HG02571 (cell line): ENCODE data around the gene POFUT2.

ENCODE experiments used
- ATAC-seq: cut with Tn5 transposase; IDR thresholded peaks from one replicate; pipeline ENCODE4 v1.9.1; 2021; ENCODE audit warnings: mild to moderate bottlenecking, moderate library complexity; ENCODE audit not compliant: unreplicated experiment

POFUT2 gene

DNA sequence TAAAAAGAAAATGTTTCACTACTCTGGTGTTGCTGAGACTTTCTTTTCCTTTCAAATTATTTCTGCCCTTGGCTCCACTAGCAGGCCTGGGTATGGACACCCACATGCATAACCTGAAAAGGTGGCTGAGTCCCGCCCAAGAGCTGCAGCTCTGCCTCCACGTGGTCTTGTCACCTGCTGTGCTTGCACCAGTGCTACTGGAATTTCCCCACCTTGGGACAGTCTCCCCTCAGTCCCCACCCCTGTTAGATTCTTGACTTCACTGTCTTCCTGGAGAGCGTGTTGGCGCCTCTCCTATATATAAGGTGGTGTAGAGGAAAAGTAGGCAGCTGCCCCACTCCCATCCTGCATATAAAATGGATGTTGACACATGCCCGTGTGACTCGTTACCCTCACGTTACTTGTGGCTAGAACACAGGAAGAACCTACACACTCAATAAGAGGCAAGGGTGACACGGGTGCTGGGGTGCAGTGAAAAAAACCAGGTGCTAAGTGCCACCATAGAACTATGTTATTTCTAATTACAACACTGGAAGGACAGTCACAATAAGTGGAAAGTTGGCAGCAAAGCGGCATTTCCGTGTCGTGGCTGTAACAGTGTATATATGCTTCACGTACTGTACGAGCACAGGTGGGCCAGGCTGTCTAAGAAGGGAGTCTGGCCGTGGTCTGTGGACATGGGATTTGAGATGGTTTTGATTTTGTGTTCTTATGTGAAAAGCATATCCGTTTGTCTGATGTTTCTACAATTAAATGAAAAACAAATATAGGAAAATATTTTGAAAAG, 61.0 kb downstream of the POFUT2 start:
- no peak for ATAC-seq

DNA sequence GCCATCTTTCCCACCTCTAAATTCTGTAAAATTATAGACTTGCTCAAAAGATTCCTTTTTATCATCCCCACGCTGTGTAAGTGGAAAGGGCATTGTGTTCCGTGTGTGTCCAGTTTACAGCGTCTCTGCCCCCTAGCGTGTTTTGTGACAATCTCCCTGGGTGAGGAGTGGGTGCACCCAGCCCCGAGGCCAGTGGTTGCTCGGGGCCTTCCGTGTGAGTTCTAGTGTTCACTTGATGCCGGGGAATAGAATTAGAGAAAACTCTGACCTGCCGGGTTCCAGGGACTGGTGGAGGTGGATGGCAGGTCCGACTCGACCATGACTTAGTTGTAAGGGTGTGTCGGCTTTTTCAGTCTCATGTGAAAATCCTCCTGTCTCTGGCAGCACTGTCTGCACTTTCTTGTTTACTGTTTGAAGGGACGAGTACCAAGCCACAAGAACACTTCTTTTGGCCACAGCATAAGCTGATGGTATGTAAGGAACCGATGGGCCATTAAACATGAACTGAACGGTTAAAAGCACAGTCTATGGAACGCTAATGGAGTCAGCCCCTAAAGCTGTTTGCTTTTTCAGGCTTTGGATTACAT, 61.9 kb downstream of the POFUT2 start:
- ATAC-seq = no peak

DNA sequence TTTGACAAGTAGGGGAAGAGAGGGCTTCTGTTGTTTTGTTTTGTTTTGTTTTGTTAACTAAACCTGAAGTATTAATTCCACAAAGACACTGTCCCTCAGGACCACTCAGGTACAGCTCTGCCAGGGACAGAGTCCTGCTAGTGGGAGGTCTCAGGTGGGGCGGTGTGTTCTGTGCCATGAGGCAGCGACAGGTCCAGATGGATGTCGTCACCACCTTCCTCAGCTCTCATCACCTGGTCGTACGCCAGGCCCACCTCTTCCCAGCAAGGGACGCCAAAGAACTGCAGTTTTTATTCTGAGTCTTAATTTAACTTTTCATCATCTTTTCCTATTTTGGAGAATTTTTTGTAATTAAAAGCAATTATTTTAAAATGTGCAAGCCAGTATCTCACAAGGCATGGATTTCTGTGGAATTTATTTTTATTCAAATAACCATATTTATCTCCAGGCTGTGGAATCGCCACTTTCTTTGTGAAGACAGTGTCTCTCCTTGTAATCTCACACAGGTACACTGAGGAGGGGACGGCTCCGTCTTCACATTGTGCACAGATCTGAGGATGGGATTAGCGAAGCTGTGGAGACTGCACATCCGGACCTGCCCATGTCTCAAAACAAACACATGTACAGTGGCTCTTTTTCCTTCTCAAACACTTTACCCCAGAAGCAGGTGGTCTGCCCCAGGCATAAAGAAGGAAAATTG, 62.5 kb downstream of the POFUT2 start:
- no peak for ATAC-seq

DNA sequence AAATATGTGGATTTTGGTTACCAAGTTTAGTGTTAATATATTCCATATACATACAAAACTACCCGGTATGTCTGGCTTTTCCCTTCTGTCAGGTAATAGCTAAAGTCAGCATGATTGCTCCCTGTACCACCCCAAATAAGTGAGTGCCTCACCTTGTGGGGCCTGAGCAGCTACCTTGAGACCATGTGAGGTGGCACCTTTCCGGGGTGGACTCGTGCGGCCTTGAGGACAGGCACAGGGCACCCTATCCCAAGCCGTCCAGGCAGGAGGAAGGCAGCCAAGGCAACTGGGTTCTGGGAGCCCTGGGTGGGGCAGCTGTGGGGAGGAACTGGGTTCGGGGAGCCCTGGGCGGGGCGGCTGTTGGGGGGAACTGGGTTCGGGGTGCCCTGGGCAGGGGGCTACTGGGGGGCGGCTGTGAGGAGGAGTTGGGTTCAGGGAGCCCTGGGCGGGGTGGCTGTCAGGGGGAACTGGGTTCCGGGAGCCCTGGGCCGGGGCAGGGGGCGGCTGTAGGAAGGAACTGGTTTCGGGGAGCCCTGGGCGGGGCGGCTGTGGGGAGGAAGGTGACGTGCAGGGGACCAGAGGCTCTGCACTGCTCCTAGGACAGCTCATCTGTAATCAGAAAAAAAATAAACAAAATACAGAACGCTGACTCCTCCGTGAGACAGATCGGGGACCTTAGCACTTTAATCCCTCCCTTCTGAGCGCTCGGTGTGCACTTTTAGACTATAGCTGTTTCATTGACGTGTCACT, 63.3 kb downstream of the POFUT2 start:
- ATAC-seq = no peak

DNA sequence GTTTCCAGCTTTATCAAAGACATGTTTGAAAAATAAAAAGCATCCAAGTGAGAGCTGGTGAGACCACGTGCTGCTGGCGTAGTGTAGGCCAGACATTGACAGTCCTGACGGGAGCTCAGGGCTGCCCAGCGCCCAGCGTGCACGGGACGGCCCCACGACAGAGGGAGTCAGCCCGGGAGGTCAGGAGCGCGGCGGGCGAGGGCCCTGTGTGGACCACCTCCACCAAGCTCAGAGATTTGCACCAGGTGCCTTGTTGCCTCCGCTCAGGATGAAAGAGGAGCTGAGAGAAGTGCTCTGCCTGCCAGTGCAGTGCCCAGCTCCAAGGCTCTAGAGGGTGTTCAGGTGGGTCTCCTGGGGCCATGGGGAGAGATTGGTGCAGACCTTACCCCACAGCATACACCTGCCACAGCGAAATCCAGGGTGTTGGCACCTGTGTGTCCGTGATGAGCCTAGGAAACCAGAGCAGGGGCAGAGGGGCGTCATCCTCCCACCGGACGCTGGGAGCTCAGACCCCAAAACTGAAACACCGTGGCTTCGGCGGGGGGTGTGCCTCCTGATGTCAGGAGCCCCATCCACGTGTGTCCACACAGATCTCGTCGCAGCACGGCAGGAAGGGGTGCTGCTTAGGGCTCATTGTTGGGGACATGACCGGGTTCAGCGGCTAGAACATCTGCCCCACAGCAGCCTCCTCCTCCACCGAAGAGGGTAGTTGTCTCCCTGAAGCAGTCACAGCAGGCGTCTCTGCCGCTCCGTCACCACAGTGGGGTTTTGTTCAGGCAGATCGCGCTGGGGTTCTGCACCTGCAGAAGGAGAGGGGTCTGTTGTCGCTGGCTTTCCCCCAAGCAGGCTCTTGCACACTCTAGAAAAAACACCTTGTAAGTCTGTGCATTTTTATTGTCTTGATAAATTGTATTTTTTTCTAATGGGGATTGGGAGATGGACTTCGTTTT, 64.2 kb downstream of the POFUT2 start:
- ATAC-seq = no peak

DNA sequence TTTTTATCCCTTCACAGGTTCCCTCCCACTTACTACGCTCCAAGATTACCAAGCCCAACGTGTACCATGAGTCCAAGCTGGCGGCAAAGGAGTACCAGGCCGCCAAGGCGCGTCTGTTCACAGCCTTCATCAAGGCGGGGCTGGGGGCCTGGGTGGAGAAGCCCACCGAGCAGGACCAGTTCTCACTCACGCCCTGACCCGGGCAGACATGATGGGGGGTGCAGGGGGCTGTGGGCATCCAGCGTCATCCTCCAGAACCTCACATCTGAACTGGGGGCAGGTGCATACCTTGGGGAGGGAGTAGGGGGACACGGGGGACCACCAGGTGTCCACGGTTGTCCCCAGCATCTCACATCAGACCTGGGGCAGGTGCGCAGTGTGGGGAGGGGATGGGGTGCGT, 65.7 kb downstream of the POFUT2 start:
- ATAC-seq = no peak

DNA sequence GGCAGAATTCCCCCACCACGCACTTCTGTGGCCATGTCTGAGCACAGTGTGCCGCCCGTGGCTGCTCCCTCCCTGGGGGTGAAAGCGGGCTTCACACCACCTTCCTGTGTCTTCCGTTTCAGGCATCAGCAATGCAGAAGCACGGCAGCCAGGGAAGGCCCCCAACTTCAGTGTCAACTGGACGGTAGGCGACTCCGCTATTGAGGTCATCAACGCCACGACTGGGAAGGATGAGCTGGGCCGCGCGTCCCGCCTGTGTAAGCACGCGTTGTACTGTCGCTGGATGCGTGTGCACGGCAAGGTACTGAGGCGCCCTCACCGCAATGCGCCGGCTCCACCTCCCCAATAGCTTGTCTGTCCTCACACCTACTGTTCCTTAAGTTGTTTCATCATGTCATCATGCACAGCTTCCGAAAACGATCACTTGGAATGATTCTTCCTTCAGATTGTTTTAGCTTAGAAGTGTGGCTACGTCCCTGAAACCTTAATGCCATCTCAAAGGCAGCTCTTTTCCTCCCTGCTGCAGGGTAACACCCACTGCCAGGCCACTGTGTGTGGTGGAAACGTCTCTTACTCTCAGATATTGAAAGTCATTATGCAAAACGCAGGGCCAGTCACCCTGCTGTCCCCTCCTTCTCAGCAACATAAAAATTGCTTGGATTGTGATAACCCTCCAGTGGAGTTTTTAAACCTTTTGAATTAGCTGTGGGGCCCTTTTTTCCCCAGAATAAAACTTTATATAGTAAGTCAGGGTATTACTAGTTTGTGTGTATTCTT, 66.8 kb downstream of the POFUT2 start:
- no peak for ATAC-seq

DNA sequence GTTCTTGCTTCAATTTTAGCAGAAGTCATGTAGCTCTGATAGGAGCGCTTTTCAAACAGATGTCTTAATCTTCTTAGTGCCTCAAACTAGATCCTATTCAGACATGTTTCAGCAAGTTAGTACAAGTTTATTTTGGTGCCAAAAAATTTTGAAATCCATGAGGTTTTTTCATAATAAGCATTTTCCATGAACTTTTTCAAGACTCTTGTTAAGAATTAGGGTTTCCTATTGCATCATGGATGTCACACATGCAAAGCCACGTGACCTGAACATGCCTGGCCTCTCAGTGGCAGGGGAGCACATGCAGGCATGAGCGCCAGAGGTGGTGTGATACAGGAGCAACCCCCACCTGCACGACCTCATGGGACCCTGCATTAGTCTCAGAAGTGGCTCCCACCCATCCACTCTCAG, 67.6 kb downstream of the POFUT2 start:
- ATAC-seq = no peak

DNA sequence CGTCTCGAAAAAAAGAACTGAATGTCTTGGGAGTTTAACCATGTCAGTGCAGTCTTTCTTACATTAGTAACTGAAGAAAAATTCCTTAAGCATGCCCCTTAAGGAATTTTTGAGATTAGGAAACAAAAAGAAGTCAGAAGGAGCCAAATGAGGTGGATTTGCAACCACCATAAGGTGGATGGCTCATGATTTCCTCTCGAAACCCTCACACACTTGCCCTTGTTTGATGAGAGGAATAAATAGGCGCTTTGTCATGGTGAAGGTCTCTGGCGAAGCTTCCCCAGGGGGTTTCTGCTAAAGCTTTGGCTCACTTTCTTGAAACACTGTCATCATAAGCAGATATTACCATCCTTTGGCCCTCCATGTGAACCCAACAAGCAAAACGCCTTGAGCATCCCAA, 68.2 kb downstream of the POFUT2 start:
- ATAC-seq = no peak

DNA sequence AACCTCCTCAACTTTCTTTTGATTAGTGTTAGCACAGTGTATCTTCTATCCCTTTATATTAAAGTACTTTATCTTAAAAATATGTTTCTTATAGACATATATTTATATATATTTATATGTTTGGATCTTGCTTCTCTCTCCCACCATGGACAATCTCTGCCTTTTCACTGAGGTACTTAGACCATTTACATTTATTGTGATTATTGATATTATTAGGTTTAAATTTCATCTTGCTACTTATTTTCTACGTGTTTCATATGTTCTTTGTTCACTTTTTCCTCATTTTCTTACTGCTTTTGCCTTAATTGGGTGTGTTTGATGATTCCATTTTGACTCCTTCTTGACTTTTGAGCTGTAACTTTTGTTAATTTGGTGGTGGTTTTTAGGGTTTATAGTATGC, 70.7 kb downstream of the POFUT2 start:
- ATAC-seq = no peak

DNA sequence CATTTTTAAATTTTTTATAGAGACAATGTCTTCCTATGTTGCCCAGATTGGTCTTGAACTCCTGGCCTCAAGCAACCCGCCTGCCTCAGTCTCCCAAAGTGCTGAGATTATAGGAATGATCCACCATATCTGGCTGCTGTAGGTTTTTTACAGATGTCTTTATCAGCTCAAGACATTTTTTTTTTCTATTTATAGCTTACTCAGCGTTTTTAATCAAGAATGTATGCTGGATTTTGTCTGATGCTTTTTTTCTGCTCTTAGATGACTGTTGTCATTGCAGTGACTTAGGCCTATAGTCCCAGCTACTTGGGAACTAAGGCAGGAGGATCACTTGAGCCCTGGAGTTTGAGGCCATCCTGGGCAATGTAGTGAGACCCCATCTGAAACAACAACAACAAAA, 72.5 kb downstream of the POFUT2 start:
- ATAC-seq = no peak
